H9 (cell line): ENCODE data around the gene RALA. TPM values are rescaled to one million over a fixed set of nuclear protein-coding genes. Genes with fewer than 3 reads are reported as not detected.

Source experiments
- DNase-seq: peaks from one replicate; pipeline ENCODE4 v3.0.0-alpha.2; 2017
- H2AFZ ChIP-seq: one replicate; pipeline ENCODE4 v1.6.1; 2013; ENCODE audit warnings: mild to moderate bottlenecking, low read length, control low read depth, moderate library complexity
- H2AK5ac ChIP-seq: 2 replicates; pipeline ENCODE4 v1.6.1; 2013; ENCODE audit warnings: low read length, control low read depth, mixed read lengths; ENCODE audit not compliant: insufficient read length
- H2BK120ac ChIP-seq: one replicate; pipeline ENCODE4 v1.6.1; 2013; ENCODE audit warnings: low read depth, mild to moderate bottlenecking, low read length, control low read depth, inconsistent platforms; ENCODE audit not compliant: poor library complexity, severe bottlenecking
- H2BK12ac ChIP-seq: 2 replicates; pipeline ENCODE4 v1.6.1; 2013; ENCODE audit warnings: low read length, control low read depth, mixed read lengths, low read depth; ENCODE audit not compliant: insufficient read length
- H2BK15ac ChIP-seq: 2 replicates; pipeline ENCODE4 v1.6.1; 2013; ENCODE audit warnings: low read depth, low read length, control low read depth
- H2BK20ac ChIP-seq: one replicate; pipeline ENCODE4 v1.6.1; 2013; ENCODE audit warnings: low read depth, mild to moderate bottlenecking, low read length, control low read depth, inconsistent platforms; ENCODE audit not compliant: poor library complexity, severe bottlenecking
- H2BK5ac ChIP-seq: 2 replicates; pipeline ENCODE4 v1.6.1; 2013; ENCODE audit warnings: low read length, control low read depth, mixed read lengths; ENCODE audit not compliant: insufficient read length
- H3K14ac ChIP-seq: 2 replicates; pipeline ENCODE4 v1.6.1; 2013; ENCODE audit warnings: low read length, control low read depth; ENCODE audit not compliant: insufficient read depth
- H3K18ac ChIP-seq: 2 replicates; pipeline ENCODE4 v1.6.1; 2013; ENCODE audit warnings: low read depth, mild to moderate bottlenecking, mixed read lengths, low read length, control low read depth; ENCODE audit not compliant: insufficient read length
- H3K23ac ChIP-seq: 2 replicates; pipeline ENCODE4 v1.6.1; 2013; ENCODE audit warnings: low read length, control low read depth, mixed read lengths, low read depth; ENCODE audit not compliant: insufficient read length
- H3K23me2 ChIP-seq: 2 replicates; pipeline ENCODE4 v1.6.1; 2013; ENCODE audit warnings: low read depth, mild to moderate bottlenecking, mixed read lengths, low read length, control low read depth; ENCODE audit not compliant: insufficient read length, poor library complexity, severe bottlenecking
- H3K27ac ChIP-seq: 2 replicates; pipeline ENCODE4 v1.5.1; 2013; ENCODE audit warnings: low read length, control low read depth, mixed read lengths, low read depth; ENCODE audit not compliant: insufficient read length
- H3K27me3 ChIP-seq: 2 replicates; pipeline ENCODE4 v1.6.1; 2013; ENCODE audit warnings: low read length, control low read depth, inconsistent platforms; ENCODE audit not compliant: insufficient read depth
- H3K4ac ChIP-seq: 2 replicates; pipeline ENCODE4 v1.6.1; 2013; ENCODE audit warnings: low read depth, mild to moderate bottlenecking, control low read depth, inconsistent platforms, low read length, moderate library complexity
- H3K4me1 ChIP-seq: 2 replicates; pipeline ENCODE4 v1.6.1; 2013; ENCODE audit warnings: low read length, control low read depth, inconsistent platforms; ENCODE audit not compliant: insufficient read depth
- H3K4me2 ChIP-seq: 2 replicates; pipeline ENCODE4 v1.6.1; 2013; ENCODE audit warnings: low read length, control low read depth, mixed read lengths; ENCODE audit not compliant: insufficient read length, insufficient read depth
- H3K56ac ChIP-seq: 2 replicates; pipeline ENCODE4 v1.6.1; 2013; ENCODE audit warnings: low read depth, mild to moderate bottlenecking, mixed read lengths, low read length, control low read depth; ENCODE audit not compliant: insufficient read length
- H3K79me1 ChIP-seq: 2 replicates; pipeline ENCODE4 v1.6.1; 2013; ENCODE audit warnings: low read depth, mild to moderate bottlenecking, moderate library complexity, low read length, control low read depth, inconsistent platforms; ENCODE audit not compliant: insufficient read depth, poor library complexity, severe bottlenecking
- H3K79me2 ChIP-seq: 2 replicates; pipeline ENCODE4 v1.6.1; 2013; ENCODE audit warnings: low read length, control low read depth, inconsistent platforms; ENCODE audit not compliant: insufficient read depth
- H3K9ac ChIP-seq: 2 replicates; pipeline ENCODE4 v1.6.1; 2013; ENCODE audit warnings: low read length, control low read depth, mixed read lengths; ENCODE audit not compliant: insufficient read length; ENCODE audit errors: extremely low read depth
- H3K9me3 ChIP-seq: one replicate; pipeline ENCODE4 v1.6.1; 2013; ENCODE audit warnings: low read depth, low read length, inconsistent platforms; ENCODE audit not compliant: control insufficient read depth
- H3T11ph ChIP-seq: one replicate; pipeline ENCODE4 v1.6.1; 2013; ENCODE audit warnings: mild to moderate bottlenecking, low read length, control low read depth, inconsistent platforms
- H4K20me1 ChIP-seq: one replicate; pipeline ENCODE4 v1.6.1; 2013; ENCODE audit not compliant: control insufficient read depth, insufficient read length, insufficient read depth
- H4K5ac ChIP-seq: 2 replicates; pipeline ENCODE4 v1.6.1; 2013; ENCODE audit warnings: low read depth, mild to moderate bottlenecking, mixed read lengths, low read length, control low read depth; ENCODE audit not compliant: insufficient read length
- H4K8ac ChIP-seq: replicated peaks from 2 replicates; pipeline ENCODE4 v1.6.1; 2013; ENCODE audit warnings: low read length, control low read depth, mixed read lengths, low read depth; ENCODE audit not compliant: insufficient read length
- H4K91ac ChIP-seq: 2 replicates; pipeline ENCODE4 v1.6.1; 2013; ENCODE audit warnings: low read depth, mild to moderate bottlenecking, moderate library complexity, mixed read lengths, low read length, control low read depth; ENCODE audit not compliant: insufficient read length
- H3K27ac Mint-ChIP-seq, 3 experiments: 2 replicates in 2 of 3; 3 replicates in 1 of 3; pipeline ENCODE4 v1.8.0; 2020 to 2021; ENCODE audit warnings: mixed read lengths in 3 of 3, mild to moderate bottlenecking in 1 of 3, moderate library complexity in 1 of 3
- H3K27me3 Mint-ChIP-seq: 2 replicates; pipeline ENCODE4 v1.8.0; 2021; ENCODE audit warnings: low read depth, mild to moderate bottlenecking, moderate library complexity, mixed read lengths
- H3K36me3 Mint-ChIP-seq, 3 experiments: 2 replicates in 2 of 3; 3 replicates in 1 of 3; pipeline ENCODE4 v1.8.0; 2020 to 2021; ENCODE audit warnings: low read depth in 3 of 3, mixed read lengths in 3 of 3; ENCODE audit not compliant: insufficient read depth in 1 of 3
- H3K4me1 Mint-ChIP-seq, 2 experiments: 2 replicates each; pipeline ENCODE4 v1.8.0; 2020; ENCODE audit warnings: mixed read lengths in 2 of 2
- H3K4me3 Mint-ChIP-seq, 2 experiments: 2 replicates in 1 of 2; 3 replicates in 1 of 2; pipeline ENCODE4 v1.8.0; 2020 to 2021; ENCODE audit warnings: mild to moderate bottlenecking in 2 of 2, mixed read lengths in 2 of 2, moderate library complexity in 1 of 2
- H3K9me3 Mint-ChIP-seq, 2 experiments: 2 replicates in 1 of 2; 3 replicates in 1 of 2; pipeline ENCODE4 v1.8.0; 2020; ENCODE audit warnings: mild to moderate bottlenecking in 2 of 2, mixed read lengths in 2 of 2, moderate library complexity in 1 of 2
- WGBS: extraction: QIAGEN DNeasy Blood & Tissue Kit; methylation state at CpG from one replicate; pipeline ENCODE4 v1.1.7; 2013; ENCODE audit warnings: missing lambda C conversion rate, low lambda C conversion rate, mixed read lengths; ENCODE audit not compliant: insufficient read length; ENCODE audit errors: extremely low coverage; 5-methylcytosine and 5-hydroxymethylcytosine counted together
- total RNA-seq: library from RNA; stranded (reverse); gene quantifications from 2 replicates; pipeline ENCODE4 v1.2.1, GENCODE V29; 2021
- TF ChIP-seq, protein P1 (sequence below): fragments of 200-600 bp; sonication (generic); conservative IDR thresholded peaks from 3 replicates; pipeline ENCODE4 v1.8.0; 2021; ENCODE audit warnings: antibody characterized with exemption, mild to moderate bottlenecking

The RALA gene
- total RNA-seq, 1 experiment from 2014 or later, result 57.5 TPM

DNA sequence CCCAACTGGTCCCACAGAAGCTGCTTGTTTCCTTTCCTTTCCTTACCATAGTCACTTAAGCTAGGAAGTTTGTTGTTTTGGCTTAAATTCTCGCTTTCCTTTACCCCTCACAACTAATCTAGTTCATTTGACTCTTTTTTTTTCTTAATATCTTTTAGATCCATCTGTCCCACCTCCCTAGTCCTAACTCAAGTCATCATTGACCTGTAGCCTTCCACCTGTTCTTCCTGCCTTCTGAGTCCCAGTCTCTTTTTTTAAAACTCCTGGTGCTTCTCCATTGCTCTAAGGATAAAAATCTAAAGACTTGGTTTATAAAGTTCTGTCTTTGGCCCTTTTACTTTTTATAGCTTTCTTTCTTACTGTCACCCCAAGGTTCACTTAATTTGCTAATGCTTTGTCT is 47.6 kb downstream of the RALA start:
- TF ChIP-seq, protein P1, sequence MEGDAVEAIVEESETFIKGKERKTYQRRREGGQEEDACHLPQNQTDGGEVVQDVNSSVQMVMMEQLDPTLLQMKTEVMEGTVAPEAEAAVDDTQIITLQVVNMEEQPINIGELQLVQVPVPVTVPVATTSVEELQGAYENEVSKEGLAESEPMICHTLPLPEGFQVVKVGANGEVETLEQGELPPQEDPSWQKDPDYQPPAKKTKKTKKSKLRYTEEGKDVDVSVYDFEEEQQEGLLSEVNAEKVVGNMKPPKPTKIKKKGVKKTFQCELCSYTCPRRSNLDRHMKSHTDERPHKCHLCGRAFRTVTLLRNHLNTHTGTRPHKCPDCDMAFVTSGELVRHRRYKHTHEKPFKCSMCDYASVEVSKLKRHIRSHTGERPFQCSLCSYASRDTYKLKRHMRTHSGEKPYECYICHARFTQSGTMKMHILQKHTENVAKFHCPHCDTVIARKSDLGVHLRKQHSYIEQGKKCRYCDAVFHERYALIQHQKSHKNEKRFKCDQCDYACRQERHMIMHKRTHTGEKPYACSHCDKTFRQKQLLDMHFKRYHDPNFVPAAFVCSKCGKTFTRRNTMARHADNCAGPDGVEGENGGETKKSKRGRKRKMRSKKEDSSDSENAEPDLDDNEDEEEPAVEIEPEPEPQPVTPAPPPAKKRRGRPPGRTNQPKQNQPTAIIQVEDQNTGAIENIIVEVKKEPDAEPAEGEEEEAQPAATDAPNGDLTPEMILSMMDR, result no peak
- Mint-ChIP-seq H3K27ac (peak overlapping the region in 1 of 3 experiments; percentile 32; a peak in 2 of 7 replicates), H3K36me3 (peaks cover 7 to 9% (median 9%) of the 10 kb centered on the region in 3 experiments; a peak in 6 of 7 replicates), H3K4me3 (no peak overlapping the region), H3K9me3 (peaks cover 0 to 4% of the 10 kb centered on the region in 2 experiments; a peak in 1 of 5 replicates), H3K4me1 (peaks cover 19 to 20% of the 10 kb centered on the region in 2 experiments), H3K27me3 (no peaks in the 10 kb centered on the region)
- no peaks in the 10 kb centered on the region for H3K4me1 ChIP-seq
- no peak overlapping the region for H3T11ph ChIP-seq
- H3K56ac ChIP-seq, result no peak overlapping the region
- no peak overlapping the region for H2BK120ac ChIP-seq
- no peak overlapping the region for H3K14ac ChIP-seq
- DNase-seq, result no peak
- no peaks in the 10 kb centered on the region for H4K20me1 ChIP-seq
- no peak overlapping the region for H2AFZ ChIP-seq
- no peak overlapping the region for H3K4me2 ChIP-seq
- no peak overlapping the region for H3K18ac ChIP-seq
- H3K27ac ChIP-seq, result no peak overlapping the region
- no peaks in the 10 kb centered on the region for H3K27me3 ChIP-seq
- no peak overlapping the region for H3K23ac ChIP-seq
- no peak overlapping the region for H2BK5ac ChIP-seq
- H2BK15ac ChIP-seq, result no peak overlapping the region
- peaks cover 2% of the 10 kb centered on the region; the same call in 1 of the 2 replicates for H3K79me2 ChIP-seq
- H2BK20ac ChIP-seq, result no peak overlapping the region
- no peak overlapping the region for H2AK5ac ChIP-seq
- no peak overlapping the region for H4K5ac ChIP-seq
- no peak overlapping the region for H4K8ac ChIP-seq
- H2BK12ac ChIP-seq, result no peak overlapping the region
- no peak overlapping the region for H4K91ac ChIP-seq
- H3K79me1 ChIP-seq, result peaks cover 8% of the 10 kb centered on the region
- no peak overlapping the region for H3K9ac ChIP-seq
- no peak overlapping the region for H3K4ac ChIP-seq
- no peaks in the 10 kb centered on the region for H3K23me2 ChIP-seq
- H3K9me3 ChIP-seq, result no peaks in the 10 kb centered on the region
- no CpG with 5 or more reads among the region's 1 CpG for WGBS
